GM18868 (cell line): Measurements from ENCODE around the gene C2orf76.
"Not testable (repeated sequence)": the region's sequence is repeated elsewhere in the genome, so short reads cannot be mapped to it uniquely, and the experiment has no call there.

Experiments
- ATAC-seq: cut with Tn5 transposase; IDR thresholded peaks from one replicate; pipeline ENCODE4 v1.9.1; 2021; ENCODE audit warnings: mild to moderate bottlenecking, moderate library complexity; ENCODE audit not compliant: unreplicated experiment

The C2orf76 gene

GRCh38 chr2:119301413-119301812, 65.2 kb downstream of the C2orf76 start:
- no peak for ATAC-seq

- ATAC-seq: no peak
Measured at GRCh38 chr2:119295688-119296375, 70.8 kb downstream of the C2orf76 start.

- no peak for ATAC-seq
Measured at GRCh38 chr2:119294671-119295070, 72.0 kb downstream of the C2orf76 start.

- ATAC-seq: no peak
Measured at GRCh38 chr2:119293900-119294299, 72.7 kb downstream of the C2orf76 start.

- no peak for ATAC-seq
Measured at GRCh38 chr2:119293254-119293653, 73.4 kb downstream of the C2orf76 start.

- ATAC-seq: no peak
Measured at GRCh38 chr2:119292226-119292625, 74.4 kb downstream of the C2orf76 start.

- ATAC-seq: no peak
Measured at GRCh38 chr2:119291588-119292167, 75.0 kb downstream of the C2orf76 start.

GRCh38 chr2:119290859-119291587, 75.6 kb downstream of the C2orf76 start:
- ATAC-seq: no peak

- no peak for ATAC-seq
Measured at GRCh38 chr2:119289642-119290041, 77.0 kb downstream of the C2orf76 start.

- no peak for ATAC-seq
Measured at GRCh38 chr2:119289093-119289492, 77.5 kb downstream of the C2orf76 start.

- no peak for ATAC-seq
Measured at GRCh38 chr2:119288576-119288975, 78.1 kb downstream of the C2orf76 start.

- no peak for ATAC-seq
Measured at GRCh38 chr2:119286661-119287060, 80.0 kb downstream of the C2orf76 start.

- ATAC-seq: no peak
Measured at GRCh38 chr2:119283873-119284331, 82.7 kb downstream of the C2orf76 start.

GRCh38 chr2:119282996-119283511, 83.6 kb downstream of the C2orf76 start:
- ATAC-seq: no peak

GRCh38 chr2:119282146-119282995, 84.3 kb downstream of the C2orf76 start:
- no peak for ATAC-seq

- no peak for ATAC-seq
Measured at GRCh38 chr2:119280680-119281079, 86.0 kb downstream of the C2orf76 start.

GRCh38 chr2:119279666-119280065, 87.0 kb downstream of the C2orf76 start:
- no peak for ATAC-seq

- no peak for ATAC-seq
Measured at GRCh38 chr2:119278946-119279345, 87.7 kb downstream of the C2orf76 start.

GRCh38 chr2:119278385-119278784, 88.2 kb downstream of the C2orf76 start:
- ATAC-seq: not testable (repeated sequence)

GRCh38 chr2:119276864-119277263, 89.8 kb downstream of the C2orf76 start:
- ATAC-seq: no peak

GRCh38 chr2:119267604-119268003, 99.0 kb downstream of the C2orf76 start:
- ATAC-seq: no peak
